A549 (cell line): ENCODE measurements around the gene TNP2. TPM values are rescaled to one million over a fixed set of nuclear protein-coding genes. Genes with fewer than 3 reads are reported as not detected.
A peak's percentile ranks its signal among the peaks of the same experiment; 100 is the strongest.

Experiments
- ATAC-seq, 2 experiments: fragments of 200-7000 bp in 1 of 2; fragments of >200 bp in 1 of 2; cut with Nextera tagmentation in 1 of 2; cut with Tn5 transposase in 1 of 2; 3 replicates each; pipeline versions ENCODE4 v1.8.0 to v1.9.1; 2018 to 2020; ENCODE audit warnings: mild to moderate bottlenecking in 1 of 2, moderate library complexity in 1 of 2
- CTCF ChIA-PET: fragments of 300-600 bp; sonication (Branson Sonifier 250); formaldehyde crosslinking; extraction: SDS; loops from one replicate; lab custom pipeline; 2021; ENCODE audit warnings: antibody characterized with exemption, inconsistent platforms; lab: Yijun Ruan, JAX
- POLR2A ChIA-PET: fragments of 350-600 bp; formaldehyde crosslinking; extraction: SDS; loops from one replicate; lab custom pipeline; 2021; ENCODE audit warnings: antibody characterized with exemption, inconsistent platforms; lab: Yijun Ruan, JAX
- DNase-seq, 2 experiments: peaks; one replicate each; pipeline versions ENCODE4 v3.0.0 to v3.0.0-alpha.2; 2011 to 2016; ENCODE audit warnings: low read depth in 1 of 2, low spot score in 1 of 2
- FAIRE-seq: peaks from 2 replicates; lab custom pipeline; 2011; peaks lifted over from hg19 to GRCh38; lab: Jason Lieb, UNC
- H3K27ac ChIP-seq, 2 experiments: fragments of >200 bp; sonication (Bioruptor Twin); formaldehyde crosslinking; 3 replicates each; pipeline ENCODE4 v1.5.1; 2016 to 2017
- H3K4me1 ChIP-seq: fragments of >200 bp; sonication (Bioruptor Twin); formaldehyde crosslinking; 3 replicates; pipeline ENCODE4 v1.6.1; 2016
- H3K4me2 ChIP-seq: fragments of >200 bp; sonication (Bioruptor Twin); formaldehyde crosslinking; 3 replicates; pipeline ENCODE4 v1.6.1; 2016
- H3K4me3 ChIP-seq: fragments of >200 bp; sonication (Bioruptor Twin); formaldehyde crosslinking; 3 replicates; pipeline ENCODE4 v1.5.1; 2016
- H3K9me3 ChIP-seq: fragments of >200 bp; sonication (Bioruptor Twin); formaldehyde crosslinking; 3 replicates; pipeline ENCODE4 v1.6.1; 2016
- CTCF ChIP-seq: fragments of >200 bp; sonication (Bioruptor Twin); formaldehyde crosslinking; IDR thresholded peaks from 3 replicates; pipeline ENCODE4 v1.5.1; 2016
- POLR2AphosphoS2 ChIP-seq: conservative IDR thresholded peaks from 2 replicates; pipeline ENCODE4 v1.6.1; 2012; ENCODE audit warnings: low read length, improper control_type of control experiment, inconsistent platforms
- WGBS: methylation state at CpG from one replicate; pipeline ENCODE4 v1.1.6; 2017; ENCODE audit errors: missing lambda C conversion rate; 5-methylcytosine and 5-hydroxymethylcytosine counted together
- polyA plus RNA-seq, 4 experiments: library from polyadenylated mRNA; depleted of rRNA in 3 of 4; stranded (reverse); fragments of >200 nt; fragmentation: RNase III in 1 of 4; extraction: RNeasy Plus Mini Kit Qiagen cat#74134 plus additional on column Dnase treatment in 1 of 4; gene quantifications; 2 replicates in 3 of 4; 3 replicates in 1 of 4; pipeline ENCODE4 v1.2.3, GENCODE V29; 2011 to 2017
- small RNA-seq, 6 experiments: library from RNA; depleted of rRNA; stranded (forward); fragments of <200 nt; gene quantifications; one replicate each; pipeline ENCODE3, GENCODE V24; 2012

Gene TNP2
- polyA plus RNA-seq, 2 of the 4 experiments (the other 2 are of a cell fraction) = not detected

GRCh38 chr16:11218604-11218962, 50.5 kb downstream of the TNP2 start:
- Histone ChIP-seq H3K4me1 (no peaks in the 10 kb centered on the region), H3K27ac (no peak overlapping the region), H3K4me3 (no peak overlapping the region), H3K9me3 (peaks cover 23% of the 10 kb centered on the region), H3K4me2 (no peak overlapping the region)
- 32% methylated on average over 1 of the region's 1 CpG for WGBS
- ChIA-PET CTCF (interaction anchor here (0.8 to 2.1 kb wide), 6 partner anchors 13 to 300 kb away, joined by 3 to 8 read pairs (median 4); partner anchors contain the start of gene SOCS1), POLR2A (interaction anchor here (1.1 kb wide), 1 partner anchor 37 kb away, joined by 4 read pairs; the partner anchor contains the start of gene SOCS1)
- TF ChIP-seq POLR2AphosphoS2 (no peak), CTCF (0 out of 3 replicates have a peak, but pooled peaks have one; percentile 6)
- DNase-seq (peak in 1 of 2 experiments; percentile 38), ATAC-seq (no peak), FAIRE-seq (no peak)

Small RNA genes within 50 kb of the gene (small RNA-seq; reads per million reads assigned to genes)
- 0 reads per million in 6 experiments for gene MIR548H2
- 0 reads per million in 6 experiments for gene RF00019
- gene RF00554 = 0 reads per million in 6 experiments

Other genes with a start within 250 kb of the TNP2 start
- gene SOCS1, start 13.1 kb downstream of the TNP2 start, polyA plus RNA-seq (2011; rRNA removed) = 0.15 and 0.16 TPM in 2 replicates
- 0.26 to 0.56 TPM (median 0.32 TPM) in 3 replicates for gene SOCS1, start 13.1 kb downstream of the TNP2 start, polyA plus RNA-seq (2017; fragmentation: RNase III; extraction: RNeasy Plus Mini Kit Qiagen cat#74134 plus additional on column Dnase treatment)
- not detected in 2 replicates for gene PRM3, start 4.3 kb upstream of the TNP2 start, polyA plus RNA-seq (2011; rRNA removed)
- not detected in 3 replicates for gene PRM3, start 4.3 kb upstream of the TNP2 start, polyA plus RNA-seq (2017; fragmentation: RNase III; extraction: RNeasy Plus Mini Kit Qiagen cat#74134 plus additional on column Dnase treatment)
- gene PRM2, start 7.2 kb upstream of the TNP2 start, polyA plus RNA-seq (2011; rRNA removed) = not detected in 2 replicates
- gene PRM2, start 7.2 kb upstream of the TNP2 start, polyA plus RNA-seq (2017; fragmentation: RNase III; extraction: RNeasy Plus Mini Kit Qiagen cat#74134 plus additional on column Dnase treatment) = not detected in 3 replicates
- not detected in 2 replicates for gene PRM1, start 12.0 kb upstream of the TNP2 start, polyA plus RNA-seq (2011; rRNA removed)
- not detected in 3 replicates for gene PRM1, start 12.0 kb upstream of the TNP2 start, polyA plus RNA-seq (2017; fragmentation: RNase III; extraction: RNeasy Plus Mini Kit Qiagen cat#74134 plus additional on column Dnase treatment)
- gene RMI2, start 76.1 kb upstream of the TNP2 start, polyA plus RNA-seq (2011; rRNA removed) = 20.3 and 24.2 TPM in 2 replicates
- gene RMI2, start 76.1 kb upstream of the TNP2 start, polyA plus RNA-seq (2017; fragmentation: RNase III; extraction: RNeasy Plus Mini Kit Qiagen cat#74134 plus additional on column Dnase treatment) = 23.3 to 27.7 TPM (median 26.9 TPM) in 3 replicates